Calu3 (cell line): ENCODE measurements around the gene CEP19. TPM values are rescaled to one million over a fixed set of nuclear protein-coding genes. Genes with fewer than 3 reads are reported as not detected.

Source experiments
- Bru-seq: library from RNA; stranded (reverse); fragments of 400-500 nt; gene quantifications from one replicate; lab custom pipeline; 2021; lab: Mats Ljungman, UMichigan
- BruChase-seq, 2 experiments: library from RNA; stranded (reverse); fragments of 400-500 nt; gene quantifications; one replicate each; lab custom pipeline; 2021; lab: Mats Ljungman, UMichigan
- BruUV-seq: library from RNA; stranded (reverse); fragments of 400-500 nt; replicated peaks from 2 replicates; lab custom pipeline; 2021; lab: Mats Ljungman, UMichigan
- CTCF ChIA-PET: fragments of 300-600 bp; sonication (Branson Sonifier 250); formaldehyde crosslinking; loops from one replicate; lab custom pipeline; 2022; ENCODE audit warnings: antibody characterized with exemption; lab: Charles Lee
- DNase-seq: peaks from one replicate; pipeline ENCODE4 v3.0.0; 2022
- H3K27ac Mint-ChIP-seq: one replicate; pipeline ENCODE4 v1.8.0; 2022; ENCODE audit warnings: mixed read lengths; ENCODE audit not compliant: unreplicated experiment
- H3K27me3 Mint-ChIP-seq: one replicate; pipeline ENCODE4 v1.8.0; 2022; ENCODE audit warnings: mixed read lengths; ENCODE audit not compliant: unreplicated experiment
- H3K36me3 Mint-ChIP-seq: one replicate; pipeline ENCODE4 v1.8.0; 2022; ENCODE audit warnings: mild to moderate bottlenecking, moderate library complexity, mixed read lengths; ENCODE audit not compliant: insufficient read depth, unreplicated experiment
- H3K4me1 Mint-ChIP-seq: one replicate; pipeline ENCODE4 v1.8.0; 2022; ENCODE audit warnings: mild to moderate bottlenecking, low read depth, mixed read lengths; ENCODE audit not compliant: unreplicated experiment
- H3K4me3 Mint-ChIP-seq: one replicate; pipeline ENCODE4 v1.8.0; 2022; ENCODE audit warnings: mild to moderate bottlenecking, low read depth, moderate library complexity, mixed read lengths; ENCODE audit not compliant: unreplicated experiment
- H3K9me3 Mint-ChIP-seq: one replicate; pipeline ENCODE4 v1.8.0; 2022; ENCODE audit warnings: low read depth, mixed read lengths; ENCODE audit not compliant: unreplicated experiment
- intact Hi-C: fragments of 100-400 bp; cut with micrococcal nuclease; formaldehyde crosslinking; loops from one replicate; pipeline ENCODE4 v1.10.0; 2022; ENCODE audit not compliant: unreplicated experiment
- long read RNA-seq: library from polyadenylated mRNA; stranded (forward); transcript quantifications from one replicate; pipeline ENCODE4 v2.0.0, GENCODE V29; 2022
- total RNA-seq: library from RNA; stranded (reverse); gene quantifications from 2 replicates; pipeline ENCODE4 v1.2.3, GENCODE V29; 2022
- TF ChIP-seq, protein P1 (sequence below): fragments of 200-600 bp; IDR thresholded peaks from one replicate; pipeline ENCODE4 v1.8.0; 2022; ENCODE audit warnings: antibody characterized with exemption; ENCODE audit not compliant: unreplicated experiment

The CEP19 gene
- total RNA-seq (1.2 and 1.7 TPM in 2 replicates), Bru-seq, nascent RNA (percentile 30 among the genes with signal in this experiment), BruChase-seq, experiment 1, labeled RNA remaining after a 6-hour chase (percentile 45 among the genes with signal in this experiment), BruChase-seq, experiment 2, labeled RNA remaining after a 2-hour chase (percentile 49 among the genes with signal in this experiment)
- long read RNA-seq, partial matches to known transcripts, result 0 of 4 reads
- long read RNA-seq, other reads (novel, unspliced or antisense), result 1 of 4 reads

DNA sequence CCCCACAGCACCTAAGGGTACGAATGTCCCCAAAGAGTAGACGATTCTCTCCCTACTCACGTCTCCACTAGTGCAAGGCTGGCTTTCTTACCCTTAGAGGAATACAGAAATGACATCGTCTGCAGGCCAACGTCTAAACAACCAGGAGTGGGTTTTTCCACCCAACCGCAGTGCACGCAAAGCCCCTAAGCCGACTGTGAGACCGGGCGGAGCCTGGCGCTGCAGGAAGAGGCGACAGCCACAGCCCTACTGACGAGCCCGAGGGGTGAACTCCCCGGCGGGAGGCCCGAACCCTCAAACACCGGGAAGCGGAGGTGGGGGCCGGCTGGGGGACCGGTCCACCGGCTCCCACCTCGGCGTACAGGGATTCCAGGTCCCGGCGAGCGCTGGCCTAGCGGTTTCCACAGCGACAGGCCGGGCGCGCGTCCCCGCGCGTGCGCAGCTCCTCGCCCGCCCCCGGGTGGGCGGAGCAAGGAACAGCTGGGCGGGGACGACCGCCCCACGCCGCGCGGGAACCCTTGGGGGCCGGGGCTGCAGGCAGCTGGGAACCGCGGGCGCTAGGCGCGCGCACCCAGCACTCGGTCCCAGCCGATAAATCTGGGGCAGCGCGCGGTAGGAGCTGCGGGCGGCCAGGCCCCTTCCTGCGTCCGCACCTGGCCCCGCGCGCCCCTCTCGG is at the start of gene CEP19, which contains the start of gene PIGX:
CEP19 (minus strand) TSS at position 413 of the 676 bp plus-strand sequence. CDS start 3,593 bp downstream, outside the sequence.
PIGX (plus strand) TSS at position 540 of the 676 bp plus-strand sequence.
- intact Hi-C loops, result no loop called here
- Mint-ChIP-seq H3K27me3 (no peaks in the 10 kb centered on the region), H3K36me3 (peaks cover 19% of the 10 kb centered on the region), H3K9me3 (no peaks in the 10 kb centered on the region), H3K4me1 (peaks cover 11% of the 10 kb centered on the region), H3K4me3 (peak within 1 kb of the TSS; percentile 90), H3K27ac (peak within 1 kb of the TSS; percentile 68)
- peak; percentile 88 for DNase-seq
- BruUV-seq, result no TSS peak
- TF ChIP-seq, protein P1, sequence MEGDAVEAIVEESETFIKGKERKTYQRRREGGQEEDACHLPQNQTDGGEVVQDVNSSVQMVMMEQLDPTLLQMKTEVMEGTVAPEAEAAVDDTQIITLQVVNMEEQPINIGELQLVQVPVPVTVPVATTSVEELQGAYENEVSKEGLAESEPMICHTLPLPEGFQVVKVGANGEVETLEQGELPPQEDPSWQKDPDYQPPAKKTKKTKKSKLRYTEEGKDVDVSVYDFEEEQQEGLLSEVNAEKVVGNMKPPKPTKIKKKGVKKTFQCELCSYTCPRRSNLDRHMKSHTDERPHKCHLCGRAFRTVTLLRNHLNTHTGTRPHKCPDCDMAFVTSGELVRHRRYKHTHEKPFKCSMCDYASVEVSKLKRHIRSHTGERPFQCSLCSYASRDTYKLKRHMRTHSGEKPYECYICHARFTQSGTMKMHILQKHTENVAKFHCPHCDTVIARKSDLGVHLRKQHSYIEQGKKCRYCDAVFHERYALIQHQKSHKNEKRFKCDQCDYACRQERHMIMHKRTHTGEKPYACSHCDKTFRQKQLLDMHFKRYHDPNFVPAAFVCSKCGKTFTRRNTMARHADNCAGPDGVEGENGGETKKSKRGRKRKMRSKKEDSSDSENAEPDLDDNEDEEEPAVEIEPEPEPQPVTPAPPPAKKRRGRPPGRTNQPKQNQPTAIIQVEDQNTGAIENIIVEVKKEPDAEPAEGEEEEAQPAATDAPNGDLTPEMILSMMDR, result no peak
- CTCF ChIA-PET, result no interaction called here

DNA sequence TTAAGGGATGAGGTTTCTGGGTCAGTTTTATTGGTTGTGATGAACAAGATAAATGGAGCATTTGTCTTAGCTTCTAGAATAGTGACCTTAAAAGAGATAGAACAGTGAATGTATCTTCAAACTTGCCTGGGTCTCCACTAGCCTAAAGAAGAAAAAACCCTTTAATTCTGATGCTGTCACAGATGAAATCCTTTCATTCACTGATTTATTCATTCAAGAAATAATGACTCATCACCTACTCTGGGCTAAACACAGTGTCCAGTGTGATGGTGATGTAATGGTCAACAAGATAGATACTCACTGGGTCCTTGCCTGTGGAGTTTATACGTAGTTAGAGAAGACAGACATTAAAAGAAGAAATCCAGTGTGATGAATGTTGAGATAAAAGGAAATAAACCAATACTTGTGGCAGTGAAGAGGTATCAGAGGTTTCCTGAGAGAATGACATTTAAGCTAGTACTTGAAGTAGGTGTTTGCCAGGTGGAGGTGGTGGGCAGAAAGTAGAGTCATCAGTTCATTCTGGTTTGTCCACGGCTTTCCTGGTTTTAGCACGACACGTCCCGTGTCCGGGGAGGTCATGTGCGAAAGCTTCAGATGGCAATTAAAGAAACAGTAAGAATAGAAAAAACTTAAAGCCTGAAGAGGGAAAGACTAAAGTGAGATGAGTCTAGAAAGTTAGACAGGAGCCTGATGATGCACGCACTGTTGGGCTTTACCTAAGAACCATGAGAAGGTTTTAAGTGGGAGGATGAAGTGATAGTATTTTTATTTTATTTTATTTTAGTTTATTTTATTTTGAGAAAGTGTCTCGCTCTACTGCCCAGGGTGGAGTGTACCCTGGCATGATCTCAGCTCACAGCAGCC is 46.1 kb upstream of the CEP19 start:
- CTCF ChIA-PET, result no interaction called here
- Mint-ChIP-seq H3K27ac (peak overlapping the region; percentile 18), H3K27me3 (no peaks in the 10 kb centered on the region), H3K4me1 (peaks cover 35% of the 10 kb centered on the region), H3K4me3 (peak overlapping the region; percentile 1), H3K9me3 (peaks cover 10% of the 10 kb centered on the region), H3K36me3 (peaks cover 23% of the 10 kb centered on the region)
- intact Hi-C loops, result no loop called here
- TF ChIP-seq, protein P1, result no peak
- no peak for DNase-seq
- no TSS peak for BruUV-seq

- intact Hi-C loops, result no loop called here
- no TSS peak for BruUV-seq
- CTCF ChIA-PET, result no interaction called here
- TF ChIP-seq, protein P1, result no peak
- Mint-ChIP-seq H3K27me3 (no peaks in the 10 kb centered on the region), H3K27ac (no peak overlapping the region), H3K4me1 (peaks cover 35% of the 10 kb centered on the region), H3K36me3 (peaks cover 22% of the 10 kb centered on the region), H3K4me3 (no peak overlapping the region), H3K9me3 (peaks cover 10% of the 10 kb centered on the region)
- no peak for DNase-seq
Observed at GRCh38 chr3:196756732-196757131, 44.7 kb upstream of the CEP19 start.
